ENCODE measurements around the gene KRTAP2-2. TPM values are rescaled to one million over a fixed set of nuclear protein-coding genes. Genes with fewer than 3 reads are reported as not detected.

KRTAP2-2 gene
- total and polyA plus RNA-seq, 2 of the 8 experiments (the other 6 are each of a cell fraction or from before 2014, with no cell fraction given): not detected

DNA sequence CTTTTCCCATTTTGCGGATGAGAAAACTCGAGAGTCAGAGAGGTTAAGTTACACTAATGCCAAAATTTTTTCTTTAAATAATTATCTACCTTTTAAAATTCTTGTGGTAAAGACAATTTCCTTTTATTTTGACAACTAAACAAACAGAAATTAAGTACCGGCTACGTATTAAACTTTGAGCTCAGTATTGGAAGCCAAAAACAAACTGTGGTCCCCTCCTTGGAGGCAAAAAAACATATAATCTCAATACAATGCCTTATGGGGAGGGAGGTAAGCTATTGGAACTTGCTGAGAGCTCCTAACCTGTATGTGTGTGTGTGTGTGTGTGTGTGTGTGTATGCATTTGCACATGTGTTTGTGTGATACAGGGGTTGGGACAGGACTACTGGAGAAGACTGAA is 8.4 kb upstream of the KRTAP2-2 start:
- no peak for FAIRE-seq
- no peak overlapping the region for H2BK5ac ChIP-seq (ENCODE audit: low read depth, low read length)
- no peak overlapping the region for H2BK15ac ChIP-seq (ENCODE audit: low read length)
- no peak for TF ChIP-seq SIN3A (conservative IDR thresholded peaks at IDR 0.05 in 1 of 2, IDR thresholded peaks at IDR 0.05 in 1 of 2; ENCODE audit: low read depth in 1 of 2, low read length in 2 of 2)

More for the DNA sequence above, 8.4 kb upstream of the KRTAP2-2 start:
- Histone ChIP-seq H3K79me2 (ENCODE audit: control insufficient read depth in 1 of 2, insufficient read depth in 2 of 2, low read length in 2 of 2) (no peaks in the 10 kb centered on the region), H3K27ac (ENCODE audit: low read depth, low read length) (no peak overlapping the region), H2AFZ (ENCODE audit: low read length) (no peak overlapping the region), H3K18ac (ENCODE audit: extremely low read depth, low read length) (no peak overlapping the region), H3K56ac (replicated peaks; ENCODE audit: insufficient read length, low read depth, low read length) (no peak overlapping the region), H3K14ac (ENCODE audit: insufficient read length) (no peak overlapping the region), H3K79me1 (ENCODE audit: low read depth, low read length) (no peaks in the 10 kb centered on the region), H2AK5ac (ENCODE audit: low read depth, low read length) (no peak overlapping the region), H3K4me1 (replicated peaks in 1 of 4; ENCODE audit: control insufficient read depth in 3 of 4, insufficient read depth in 4 of 4, low read length in 3 of 4) (no peaks in the 10 kb centered on the region), H3K27me3 (replicated peaks in 1 of 4; ENCODE audit: control insufficient read depth in 3 of 4, extremely low read depth in 1 of 4, insufficient read depth in 3 of 4, low read length in 3 of 4) (no peaks in the 10 kb centered on the region), H4K5ac (ENCODE audit: insufficient read length, low read depth, low read length) (no peak overlapping the region), H3K9me3 (ENCODE audit: insufficient read depth in 2 of 2, low read depth in 1 of 2, low read length in 1 of 2) (no peaks in the 10 kb centered on the region), H3K9ac (replicated peaks in 1 of 4; ENCODE audit: extremely low read depth in 1 of 4, low read depth in 3 of 4, low read length in 3 of 4) (no peak overlapping the region), H4K20me1 (replicated peaks in 1 of 2; ENCODE audit: control insufficient read depth in 1 of 2, insufficient read depth in 2 of 2, low read length in 2 of 2) (no peaks in the 10 kb centered on the region), H3K4me2 (ENCODE audit: insufficient read depth in 1 of 2, low read depth in 2 of 2, low read length in 2 of 2) (no peak overlapping the region), H4K91ac (replicated peaks; ENCODE audit: insufficient read length, low read length) (no peak overlapping the region), H3K4ac (replicated peaks; ENCODE audit: insufficient read length, low read depth, low read length) (no peak overlapping the region), H3K4me3 (ENCODE audit: extremely low read depth in 1 of 4, insufficient read depth in 2 of 4, low read depth in 3 of 4, low read length in 4 of 4) (no peak overlapping the region), H3K23ac (ENCODE audit: insufficient read length) (no peak overlapping the region), H2BK20ac (ENCODE audit: low read length) (no peak overlapping the region), H3K23me2 (ENCODE audit: low read depth, low read length) (no peaks in the 10 kb centered on the region), H2BK120ac (replicated peaks; ENCODE audit: low read depth, low read length) (no peak overlapping the region), H4K8ac (ENCODE audit: extremely low read depth, insufficient read depth, low read length) (no peak overlapping the region), H3K36me3 (ENCODE audit: control insufficient read depth in 2 of 4, insufficient read depth in 4 of 4, low read length in 3 of 4) (no peaks in the 10 kb centered on the region), H2BK12ac (ENCODE audit: low read depth, low read length) (no peak overlapping the region)
- CTCF ChIA-PET (ENCODE audit: partially characterized antibody): interaction anchor here (1.1 to 1.4 kb wide), 2 partner anchors 485 to 585 kb away, joined by 3 read pairs; no protein-coding TSS in a partner anchor
- no peak for DNase-seq (ENCODE audit: low read depth in 1 of 2, low spot score in 2 of 2)
- WGBS, 2 experiments (ENCODE audit: extremely low coverage in 1 of 2, insufficient coverage in 1 of 2, insufficient read length in 1 of 2, insufficient replicate concordance in 2 of 2, low coverage in 1 of 2, low lambda C conversion rate in 2 of 2, missing lambda C conversion rate in 1 of 2): 89% methylated on average over 4 of the region's 4 CpGs; no CpG with 5 or more reads in 1 of the 2 experiments
- POLR2A ChIA-PET (ENCODE audit: partially characterized antibody): no interaction called here

Measured in H1 (cell line).